ENCODE results near the gene PLEKHH1. TPM values are rescaled to one million over a fixed set of nuclear protein-coding genes. Genes with fewer than 3 reads are reported as not detected.

The PLEKHH1 gene
- total RNA-seq, 3 donors from 2014 or later: 45.8 to 110 (median 61.5) TPM

DNA sequence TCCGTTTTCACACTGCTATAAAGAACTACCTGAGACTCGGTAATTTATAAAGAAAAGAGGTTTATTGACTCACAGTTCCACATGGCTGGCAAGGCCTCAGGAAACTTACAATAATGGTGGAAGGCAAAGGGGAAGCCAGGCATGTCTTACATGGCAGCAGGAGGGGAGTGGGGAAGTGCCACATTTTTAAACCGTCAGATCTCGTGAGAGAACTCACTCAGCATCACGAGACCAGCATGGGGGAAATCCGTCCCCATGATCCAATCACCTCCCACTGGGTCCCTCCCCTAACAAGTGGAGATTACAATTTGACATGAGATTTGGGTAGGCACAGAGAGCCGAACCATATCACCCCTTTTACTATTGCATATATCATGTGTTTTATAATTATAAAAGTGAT, 69.0 kb downstream of the PLEKHH1 start:
- Histone ChIP-seq H3K4me3 (no peak overlapping the region), H3K4me1 (ENCODE audit: low read depth) (peaks cover 7% of the 10 kb centered on the region), H3K9me3 (no peaks in the 10 kb centered on the region), H3K36me3 (ENCODE audit: low read depth) (no peaks in the 10 kb centered on the region)
- TF ChIP-seq, protein P1, sequence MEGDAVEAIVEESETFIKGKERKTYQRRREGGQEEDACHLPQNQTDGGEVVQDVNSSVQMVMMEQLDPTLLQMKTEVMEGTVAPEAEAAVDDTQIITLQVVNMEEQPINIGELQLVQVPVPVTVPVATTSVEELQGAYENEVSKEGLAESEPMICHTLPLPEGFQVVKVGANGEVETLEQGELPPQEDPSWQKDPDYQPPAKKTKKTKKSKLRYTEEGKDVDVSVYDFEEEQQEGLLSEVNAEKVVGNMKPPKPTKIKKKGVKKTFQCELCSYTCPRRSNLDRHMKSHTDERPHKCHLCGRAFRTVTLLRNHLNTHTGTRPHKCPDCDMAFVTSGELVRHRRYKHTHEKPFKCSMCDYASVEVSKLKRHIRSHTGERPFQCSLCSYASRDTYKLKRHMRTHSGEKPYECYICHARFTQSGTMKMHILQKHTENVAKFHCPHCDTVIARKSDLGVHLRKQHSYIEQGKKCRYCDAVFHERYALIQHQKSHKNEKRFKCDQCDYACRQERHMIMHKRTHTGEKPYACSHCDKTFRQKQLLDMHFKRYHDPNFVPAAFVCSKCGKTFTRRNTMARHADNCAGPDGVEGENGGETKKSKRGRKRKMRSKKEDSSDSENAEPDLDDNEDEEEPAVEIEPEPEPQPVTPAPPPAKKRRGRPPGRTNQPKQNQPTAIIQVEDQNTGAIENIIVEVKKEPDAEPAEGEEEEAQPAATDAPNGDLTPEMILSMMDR (IDR thresholded peaks at IDR 0.05): no peak
- DNase-seq: no peak
- intact Hi-C loops (cut with DNase I, micrococcal nuclease): no loop called here
- no peak for ATAC-seq

DNA sequence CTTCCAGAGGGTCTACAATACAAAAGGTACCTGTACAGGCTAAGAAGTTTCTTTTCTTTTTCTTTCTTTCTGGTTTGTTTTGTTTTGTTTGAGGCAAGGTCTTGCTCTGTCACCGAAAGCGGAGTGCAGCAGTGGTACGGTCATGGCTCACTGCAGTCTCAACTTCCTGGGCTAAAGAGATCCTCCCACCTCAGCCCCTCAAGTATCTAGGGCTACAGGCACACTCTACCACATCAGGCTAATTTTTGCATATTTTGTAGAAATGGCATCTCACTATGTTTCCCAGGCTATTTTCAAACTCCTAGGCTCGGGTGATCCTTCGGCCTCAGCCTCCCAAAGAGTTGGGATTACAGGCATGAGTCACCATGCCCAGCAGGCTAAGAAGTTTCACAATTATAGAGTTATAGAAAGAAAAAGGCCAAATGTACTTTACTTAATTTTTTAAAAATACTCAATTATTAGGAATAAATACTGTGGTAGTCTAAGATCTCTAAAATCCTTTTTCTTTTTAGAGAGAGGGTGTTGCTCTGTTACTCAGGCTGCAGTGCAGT, 70.0 kb downstream of the PLEKHH1 start:
- no peak for DNase-seq
- no peak for ATAC-seq
- intact Hi-C loops (cut with DNase I, micrococcal nuclease): no loop called here
- Histone ChIP-seq H3K4me3 (no peak overlapping the region), H3K9me3 (no peaks in the 10 kb centered on the region), H3K36me3 (ENCODE audit: low read depth) (no peaks in the 10 kb centered on the region), H3K4me1 (ENCODE audit: low read depth) (peaks cover 7% of the 10 kb centered on the region)
- TF ChIP-seq, protein P1 (IDR thresholded peaks at IDR 0.05): no peak

DNA sequence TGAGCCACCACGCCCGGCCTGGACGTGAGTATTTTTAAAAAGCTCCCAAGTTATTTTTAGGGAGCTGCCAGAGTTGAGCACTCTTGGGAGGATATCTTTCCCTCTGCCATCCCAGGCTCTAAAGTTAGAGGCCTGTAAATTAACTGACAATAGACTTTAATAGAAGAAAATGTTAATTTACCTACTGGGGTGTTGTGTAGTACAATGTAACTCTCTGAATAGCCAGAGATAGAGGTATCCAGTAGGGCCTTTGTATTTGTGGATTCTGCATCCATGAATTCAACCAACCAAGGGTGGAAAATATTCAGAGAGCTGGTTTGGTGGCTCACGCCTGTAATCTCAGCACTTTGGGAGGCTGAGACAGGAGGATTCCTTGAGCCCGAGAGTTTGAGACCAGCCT, 74.6 kb downstream of the PLEKHH1 start:
- TF ChIP-seq, protein P1 (IDR thresholded peaks at IDR 0.05): no peak
- Histone ChIP-seq H3K4me1 (ENCODE audit: low read depth) (no peaks in the 10 kb centered on the region), H3K9me3 (no peaks in the 10 kb centered on the region), H3K36me3 (ENCODE audit: low read depth) (no peaks in the 10 kb centered on the region), H3K4me3 (no peak overlapping the region)
- no peak for DNase-seq
- no peak for ATAC-seq
- intact Hi-C loops (cut with DNase I, micrococcal nuclease): no loop called here

DNA sequence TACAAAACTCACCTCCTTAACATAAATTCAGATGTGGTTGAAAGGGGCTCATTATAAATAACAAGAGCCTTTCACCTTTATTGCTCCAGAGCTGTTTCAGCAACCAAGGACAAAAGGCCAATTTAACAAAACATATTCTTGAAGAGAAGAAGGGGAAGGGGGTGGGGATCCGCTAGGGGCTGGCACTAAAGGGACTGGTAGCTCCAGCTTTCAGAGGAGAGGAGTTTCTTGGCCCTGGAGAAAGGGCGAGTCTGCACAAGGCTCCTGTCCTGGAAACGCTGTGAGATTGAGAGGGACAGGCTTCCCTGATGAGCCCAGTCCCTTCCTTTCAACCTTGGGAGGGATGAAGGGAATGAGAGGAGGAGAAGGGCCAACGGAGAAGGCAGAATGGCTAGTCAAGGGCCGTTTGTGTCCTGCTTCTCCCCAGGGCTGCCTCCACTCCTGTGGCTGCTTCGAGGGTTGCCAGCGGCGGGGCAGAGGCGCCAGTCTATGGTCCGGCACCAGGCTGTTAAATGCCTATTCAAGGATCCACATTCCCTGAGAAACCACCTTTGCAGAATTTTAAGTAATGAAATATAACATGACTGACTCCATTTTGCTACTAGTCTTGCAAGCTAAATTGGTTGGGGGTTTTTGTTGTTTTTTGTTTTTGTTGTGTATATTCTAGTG, 76.7 kb downstream of the PLEKHH1 start:
- no peaks in the 10 kb centered on the region for H3K9me3 ChIP-seq
- no peak for DNase-seq
- intact Hi-C loops (cut with DNase I, micrococcal nuclease): no loop called here
- TF ChIP-seq, protein P1 (IDR thresholded peaks at IDR 0.05): no peak
- no peaks in the 10 kb centered on the region for H3K4me1 ChIP-seq (ENCODE audit: low read depth)
- H3K4me3 ChIP-seq: no peak overlapping the region
- no peaks in the 10 kb centered on the region for H3K36me3 ChIP-seq (ENCODE audit: low read depth)
- no peak for ATAC-seq

DNA sequence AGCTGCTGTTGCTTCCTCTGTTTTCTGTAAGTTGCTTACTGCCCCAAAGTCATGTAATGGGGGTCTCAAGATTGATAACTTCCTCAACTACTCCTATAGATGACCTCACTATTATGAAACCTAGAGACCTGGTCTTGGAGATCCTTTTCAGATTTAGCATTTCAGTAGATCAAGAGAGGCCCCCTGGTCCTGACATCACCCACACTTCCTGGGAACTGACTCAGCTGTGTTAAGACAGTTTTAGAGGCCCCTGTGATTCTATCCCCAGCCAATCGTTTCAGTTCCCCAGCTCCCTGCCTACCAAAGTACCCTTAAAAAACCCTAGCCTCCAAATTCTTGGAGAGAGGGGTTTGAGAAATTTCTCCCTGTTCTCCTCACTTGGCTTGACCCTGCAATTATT, 77.4 kb downstream of the PLEKHH1 start:
- ATAC-seq: no peak
- no peaks in the 10 kb centered on the region for H3K36me3 ChIP-seq (ENCODE audit: low read depth)
- H3K9me3 ChIP-seq: no peaks in the 10 kb centered on the region
- H3K4me3 ChIP-seq: no peak overlapping the region
- intact Hi-C loops (cut with DNase I, micrococcal nuclease): no loop called here
- no peak for DNase-seq
- TF ChIP-seq, protein P1 (IDR thresholded peaks at IDR 0.05): no peak
- no peaks in the 10 kb centered on the region for H3K4me1 ChIP-seq (ENCODE audit: low read depth)
